A673 (cell line): ENCODE data around the gene TMEM132C. TPM values are rescaled to one million over a fixed set of nuclear protein-coding genes. Genes with fewer than 3 reads are reported as not detected.

Experiments used
- BruUV-seq: library from RNA; stranded (reverse); fragments of 400-500 nt; replicated peaks from 2 replicates; lab custom pipeline; 2021; lab: Mats Ljungman, UMichigan
- CTCF ChIA-PET: fragments of 300-600 bp; sonication (Branson Sonifier 250); formaldehyde crosslinking; loops from one replicate; lab custom pipeline; 2022; ENCODE audit warnings: antibody characterized with exemption; lab: Charles Lee
- POLR2A ChIA-PET: fragments of 300-600 bp; sonication (Branson Sonifier 250); formaldehyde crosslinking; loops from one replicate; lab custom pipeline; 2022; ENCODE audit warnings: antibody characterized with exemption; ENCODE audit not compliant: low non-redundant PET; lab: Charles Lee
- DNase-seq: peaks from one replicate; pipeline ENCODE4 v3.0.0-alpha.2; 2015; ENCODE audit warnings: low spot score
- H3K27ac ChIP-seq: fragments of 200-600 bp; sonication (generic); 2 replicates; pipeline ENCODE4 v1.5.1; 2016; ENCODE audit warnings: mixed run types, low read depth, mild to moderate bottlenecking, mixed read lengths, antibody characterized with exemption, low read length; ENCODE audit not compliant: poor library complexity, severe bottlenecking
- H3K27me3 ChIP-seq: fragments of 200-600 bp; sonication (generic); replicated peaks from 2 replicates; pipeline ENCODE4 v1.6.1; 2017; ENCODE audit warnings: mixed run types, low read depth, mild to moderate bottlenecking, mixed read lengths, antibody characterized with exemption, low read length; ENCODE audit not compliant: insufficient read depth, poor library complexity
- H3K36me3 ChIP-seq: fragments of 200-600 bp; sonication (generic); 2 replicates; pipeline ENCODE4 v1.6.1; 2016; ENCODE audit warnings: mixed run types, mild to moderate bottlenecking, mixed read lengths, antibody characterized with exemption, low read length; ENCODE audit not compliant: insufficient read depth, poor library complexity, severe bottlenecking
- H3K4me1 ChIP-seq: fragments of 200-600 bp; sonication (generic); 2 replicates; pipeline ENCODE4 v1.6.1; 2017; ENCODE audit warnings: mixed run types, mild to moderate bottlenecking, mixed read lengths, antibody characterized with exemption, low read length; ENCODE audit not compliant: insufficient read depth, poor library complexity, severe bottlenecking
- H3K4me3 ChIP-seq: fragments of 200-600 bp; sonication (generic); 2 replicates; pipeline ENCODE4 v1.5.1; 2016; ENCODE audit warnings: low read depth, mixed run types, mild to moderate bottlenecking, mixed read lengths, low read length; ENCODE audit not compliant: poor library complexity, severe bottlenecking
- H3K9me3 ChIP-seq: fragments of 200-600 bp; sonication (generic); 2 replicates; pipeline ENCODE4 v1.6.1; 2016; ENCODE audit warnings: mixed run types, low read depth, mild to moderate bottlenecking, mixed read lengths, antibody characterized with exemption, low read length; ENCODE audit not compliant: poor library complexity, severe bottlenecking
- CTCF ChIP-seq: fragments of 300-800, 200-600 bp; sonication (generic); conservative IDR thresholded peaks from 2 replicates; pipeline ENCODE4 v1.5.1; 2017; ENCODE audit warnings: low read depth, mild to moderate bottlenecking, antibody characterized with exemption, low read length, moderate library complexity, mixed read lengths
- EZH2 ChIP-seq: fragments of 200-600 bp; sonication (generic); IDR thresholded peaks from 2 replicates; pipeline ENCODE4 v1.6.1; 2017; ENCODE audit warnings: borderline replicate concordance, low read depth, mild to moderate bottlenecking, mixed read lengths, antibody characterized with exemption, low read length; ENCODE audit not compliant: poor library complexity, severe bottlenecking
- intact Hi-C: fragments of 100-400 bp; cut with micrococcal nuclease; formaldehyde crosslinking; loops from one replicate; pipeline ENCODE4 v1.10.0; 2022; ENCODE audit not compliant: unreplicated experiment
- total RNA-seq: library from RNA; stranded (reverse); gene quantifications from 2 replicates; pipeline ENCODE4 v1.2.3, GENCODE V29; 2021

The TMEM132C gene
- total RNA-seq, 1 experiment from 2014 or later: not detected

- DNase-seq: no peak
- Histone ChIP-seq H3K36me3 (no peaks in the 10 kb centered on the region), H3K4me1 (no peaks in the 10 kb centered on the region), H3K9me3 (no peaks in the 10 kb centered on the region), H3K4me3 (no peak overlapping the region), H3K27ac (no peak overlapping the region), H3K27me3 (peaks cover 23% of the 10 kb centered on the region)
- intact Hi-C loops: loop anchor here (10.0 kb wide), 1 partner anchor 995 kb away; no protein-coding TSS in a partner anchor
- TF ChIP-seq EZH2 (no peak), CTCF (no peak)
- no TSS peak for BruUV-seq
- CTCF ChIA-PET: no interaction called here
- POLR2A ChIA-PET: no interaction called here
Observed at GRCh38 chr12:128649902-128650301, 382.9 kb downstream of the TMEM132C start.

- ChIA-PET CTCF (no interaction called here), POLR2A (no interaction called here)
- H3K4me3 ChIP-seq: no peak overlapping the region
- TF ChIP-seq EZH2: no peak
- intact Hi-C loops: loop anchor here (10.0 kb wide), 1 partner anchor 997 kb away; no protein-coding TSS in a partner anchor
- peaks cover 24% of the 10 kb centered on the region for H3K27me3 ChIP-seq
- no peak overlapping the region for H3K27ac ChIP-seq
- H3K4me1 ChIP-seq: no peaks in the 10 kb centered on the region
- no peaks in the 10 kb centered on the region for H3K9me3 ChIP-seq
- H3K36me3 ChIP-seq: no peaks in the 10 kb centered on the region
- DNase-seq: no peak
- BruUV-seq: no TSS peak
Observed at GRCh38 chr12:128652136-128652751, 385.3 kb downstream of the TMEM132C start.

GRCh38 chr12:128654468-128654867, 387.5 kb downstream of the TMEM132C start:
- Histone ChIP-seq H3K9me3 (no peaks in the 10 kb centered on the region), H3K4me3 (no peak overlapping the region), H3K27ac (no peak overlapping the region), H3K36me3 (no peaks in the 10 kb centered on the region), H3K4me1 (no peaks in the 10 kb centered on the region), H3K27me3 (peaks cover 24% of the 10 kb centered on the region)
- POLR2A ChIA-PET: no interaction called here
- intact Hi-C loops: loop anchor here (10.0 kb wide), 1 partner anchor 1000 kb away; no protein-coding TSS in a partner anchor
- TF ChIP-seq EZH2 (no peak), CTCF (no peak)
- CTCF ChIA-PET: no interaction called here
- DNase-seq: no peak
- no TSS peak for BruUV-seq

- H3K36me3 ChIP-seq: no peaks in the 10 kb centered on the region
- intact Hi-C loops: loop anchor here (10.0 kb wide), 1 partner anchor 1003 kb away; no protein-coding TSS in a partner anchor
- H3K27ac ChIP-seq: no peak overlapping the region
- POLR2A ChIA-PET: no interaction called here
- no peak for DNase-seq
- peaks cover 19% of the 10 kb centered on the region for H3K27me3 ChIP-seq
- H3K9me3 ChIP-seq: no peaks in the 10 kb centered on the region
- BruUV-seq: no TSS peak
- TF ChIP-seq EZH2 (no peak), CTCF (no peak)
- CTCF ChIA-PET: no interaction called here
- H3K4me1 ChIP-seq: no peaks in the 10 kb centered on the region
- H3K4me3 ChIP-seq: no peak overlapping the region
Observed at GRCh38 chr12:128657378-128657777, 390.4 kb downstream of the TMEM132C start.
